OCI-LY7 (cell line): ENCODE results near the gene ANKS1B.

Experiments
- CTCF ChIP-seq: fragments of 200-600 bp; sonication (generic); conservative IDR thresholded peaks from 2 replicates; pipeline ENCODE4 v1.5.1; 2014; ENCODE audit warnings: mild to moderate bottlenecking, antibody characterized with exemption, low read length, moderate library complexity, mixed read lengths
- EZH2phosphoT487 ChIP-seq: fragments of 200-600 bp; sonication (generic); IDR thresholded peaks from 2 replicates; pipeline ENCODE4 v1.6.1; 2018; ENCODE audit warnings: low read depth, borderline replicate concordance, mild to moderate bottlenecking, mixed run types, antibody characterized with exemption, low read length, moderate library complexity, mixed read lengths

- TF ChIP-seq CTCF: no peak
- no peak for TF ChIP-seq EZH2phosphoT487
Measured at GRCh38 chr12:99745895-99746294, 238.8 kb downstream of the ANKS1B start.
